Middle frontal gyrus (tissue), 1 donor: ENCODE measurements around the gene GIN1.
"Not testable (repeated sequence)": the region's sequence is repeated elsewhere in the genome, so short reads cannot be mapped to it uniquely, and the experiment has no call there.

Source experiments
- DNase-seq: peaks from one replicate; pipeline ENCODE4 v3.0.0-alpha.2; 2015; ENCODE audit warnings: low spot score; ENCODE audit errors: extremely low spot score

The GIN1 gene, protein sequence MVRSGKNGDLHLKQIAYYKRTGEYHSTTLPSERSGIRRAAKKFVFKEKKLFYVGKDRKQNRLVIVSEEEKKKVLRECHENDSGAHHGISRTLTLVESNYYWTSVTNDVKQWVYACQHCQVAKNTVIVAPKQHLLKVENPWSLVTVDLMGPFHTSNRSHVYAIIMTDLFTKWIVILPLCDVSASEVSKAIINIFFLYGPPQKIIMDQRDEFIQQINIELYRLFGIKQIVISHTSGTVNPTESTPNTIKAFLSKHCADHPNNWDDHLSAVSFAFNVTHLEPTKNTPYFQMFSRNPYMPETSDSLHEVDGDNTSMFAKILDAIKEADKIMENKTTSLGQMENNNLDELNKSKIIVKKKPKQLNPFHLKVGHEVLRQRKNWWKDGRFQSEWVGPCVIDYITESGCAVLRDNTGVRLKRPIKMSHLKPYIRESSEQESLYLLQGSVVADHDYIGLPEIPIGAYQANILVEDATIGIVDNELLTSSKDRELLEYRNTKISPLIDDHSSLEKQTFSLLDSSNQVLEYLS

DNA sequence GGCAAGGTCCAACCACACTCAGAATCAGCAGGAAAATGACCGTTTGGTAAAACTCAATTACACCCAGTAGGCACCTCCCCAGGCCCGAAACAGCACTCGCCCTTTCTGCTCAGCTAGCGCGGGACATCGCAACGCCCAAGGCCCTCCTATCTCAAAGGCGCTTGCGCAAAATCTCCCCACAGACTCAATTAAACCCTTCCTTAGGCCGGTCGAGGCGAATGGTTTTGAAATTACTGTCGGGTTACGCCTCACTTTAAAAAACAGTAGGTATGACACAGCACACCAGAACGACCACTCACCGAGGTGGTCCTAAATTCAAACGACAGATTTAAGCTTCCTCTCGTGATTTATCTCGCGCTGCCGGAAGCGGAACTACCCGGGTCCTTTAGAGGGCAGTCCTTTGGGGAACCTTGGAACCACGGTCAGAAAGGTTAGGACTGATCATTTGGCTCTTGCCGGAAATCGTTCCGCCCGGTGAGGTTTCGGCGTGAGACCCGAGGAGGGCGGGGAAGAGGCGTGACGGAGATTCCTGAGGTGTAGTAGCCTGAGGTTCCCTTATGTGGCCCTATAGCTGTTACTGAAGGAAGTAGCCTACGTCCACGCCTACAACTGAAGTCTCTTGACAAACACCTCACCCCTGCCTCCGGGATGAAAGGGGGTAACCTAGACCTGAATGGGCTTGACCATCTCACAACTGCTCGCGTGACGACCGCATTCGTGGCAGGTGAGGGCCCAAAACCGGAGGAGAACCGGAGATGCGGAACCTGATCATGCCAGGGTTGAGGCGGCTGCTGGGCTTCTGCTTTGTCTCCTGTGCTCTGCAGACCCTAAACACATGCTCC is at the start of gene GIN1, which contains the start of gene PPIP5K2:
GIN1 (minus strand) TSS at position 374 of the 842 bp plus-strand sequence. CDS start 11,431 bp downstream, outside the sequence.
PPIP5K2 (plus strand) TSS at position 537 of the 842 bp plus-strand sequence. CDS start 9,289 bp downstream, outside the sequence.
- peak; percentile 97 for DNase-seq

GRCh38 chr5:103166706-103167105 is 46.8 kb upstream of the GIN1 start:
- no peak for DNase-seq

GRCh38 chr5:103151156-103151555 is 31.2 kb upstream of the GIN1 start:
- no peak for DNase-seq

GRCh38 chr5:103148213-103148612 is 28.3 kb upstream of the GIN1 start:
- DNase-seq: no peak

DNA sequence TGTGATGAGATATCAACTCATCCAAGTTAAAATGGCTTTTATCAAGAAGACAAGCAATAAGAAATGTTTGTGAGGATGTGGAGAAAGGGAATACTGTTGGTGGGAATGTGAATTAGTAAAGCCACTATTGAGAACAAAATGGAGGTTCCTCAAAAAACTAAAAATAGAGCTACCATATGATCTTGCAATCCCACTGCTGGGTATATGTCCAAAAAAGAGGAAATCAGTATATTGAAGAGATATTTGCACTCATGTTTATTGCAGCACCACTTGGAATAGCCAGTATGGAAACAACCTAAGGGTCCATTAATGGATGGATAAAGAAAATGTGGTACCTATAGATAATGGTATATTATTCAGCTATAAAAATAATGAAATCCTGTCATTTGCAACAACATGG is 25.3 kb upstream of the GIN1 start:
- no peak for DNase-seq

GRCh38 chr5:103142132-103142531 is 22.2 kb upstream of the GIN1 start:
- not testable (repeated sequence) for DNase-seq

DNA sequence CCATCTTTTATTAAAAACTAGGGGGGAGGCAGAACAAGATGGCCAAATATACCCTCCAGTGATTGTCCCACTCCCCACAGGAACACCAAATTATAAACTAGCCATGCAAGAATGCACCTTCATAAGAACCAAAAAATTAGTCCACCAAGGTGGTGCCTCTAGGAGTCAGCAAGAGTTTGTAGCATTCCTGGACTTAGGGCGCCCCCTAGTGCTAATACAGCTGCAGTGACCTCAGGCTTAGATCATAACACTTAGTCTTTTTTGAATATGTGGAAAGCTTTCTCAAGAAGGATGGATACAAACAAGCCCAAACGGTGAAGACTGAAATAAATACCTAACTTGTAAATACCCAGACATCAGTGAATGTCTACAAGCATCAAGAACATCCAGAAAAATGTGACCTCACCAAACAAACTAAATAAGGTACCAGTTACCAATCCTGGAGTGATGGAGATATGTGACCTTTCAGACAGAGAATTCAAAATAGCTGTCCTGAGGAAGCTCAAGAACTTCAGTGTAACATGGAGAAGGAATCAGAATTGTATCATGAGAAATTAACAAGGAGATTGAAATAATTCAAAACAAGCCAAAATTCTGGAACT is 19.4 kb upstream of the GIN1 start:
- no peak for DNase-seq

GRCh38 chr5:103138202-103138690 is 18.3 kb upstream of the GIN1 start:
- DNase-seq: no peak

DNA sequence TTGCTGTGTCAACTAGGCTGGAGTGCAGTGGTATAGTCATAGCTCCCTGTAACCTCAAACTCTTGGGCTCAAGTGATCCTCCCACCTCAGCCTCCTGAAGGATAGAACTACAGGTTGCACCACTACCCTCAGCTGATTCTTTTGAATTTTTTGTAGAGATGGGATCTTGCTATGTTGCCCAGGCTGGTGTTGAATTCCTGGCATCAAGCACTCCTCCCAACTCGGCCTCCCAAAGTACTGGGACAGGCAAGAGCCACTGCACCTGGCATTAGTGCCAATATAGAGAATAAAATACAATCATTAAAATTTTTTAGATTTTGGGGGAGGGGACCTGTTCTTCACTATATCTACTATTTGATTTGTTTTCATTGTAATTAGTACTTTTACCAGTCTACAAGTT is 15.5 kb upstream of the GIN1 start:
- no peak for DNase-seq

GRCh38 chr5:103133231-103133630 is 13.3 kb upstream of the GIN1 start:
- no peak for DNase-seq

DNA sequence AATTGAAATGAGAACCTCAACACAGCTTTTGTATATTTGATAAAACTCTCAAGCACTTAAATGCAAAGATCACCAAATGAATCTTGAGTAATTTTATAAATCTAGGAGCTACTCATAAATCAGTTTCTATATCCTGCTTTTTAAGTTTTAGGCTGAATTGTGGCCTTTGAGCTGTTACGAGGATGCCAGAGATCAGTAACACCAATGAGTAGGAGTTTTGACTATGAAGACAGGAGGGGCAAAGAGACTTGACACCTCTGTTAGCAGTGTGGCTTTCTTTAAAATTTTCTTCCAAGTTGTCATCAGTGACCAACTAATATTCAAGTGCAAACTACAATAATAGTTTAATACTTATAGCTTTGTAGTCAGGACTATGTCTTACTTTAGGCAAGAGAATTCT is 12.7 kb upstream of the GIN1 start:
- DNase-seq: no peak

GRCh38 chr5:103128202-103128601 is 8.3 kb upstream of the GIN1 start:
- no peak for DNase-seq

GRCh38 chr5:103127292-103127817 is 7.4 kb upstream of the GIN1 start:
- no peak for DNase-seq

DNA sequence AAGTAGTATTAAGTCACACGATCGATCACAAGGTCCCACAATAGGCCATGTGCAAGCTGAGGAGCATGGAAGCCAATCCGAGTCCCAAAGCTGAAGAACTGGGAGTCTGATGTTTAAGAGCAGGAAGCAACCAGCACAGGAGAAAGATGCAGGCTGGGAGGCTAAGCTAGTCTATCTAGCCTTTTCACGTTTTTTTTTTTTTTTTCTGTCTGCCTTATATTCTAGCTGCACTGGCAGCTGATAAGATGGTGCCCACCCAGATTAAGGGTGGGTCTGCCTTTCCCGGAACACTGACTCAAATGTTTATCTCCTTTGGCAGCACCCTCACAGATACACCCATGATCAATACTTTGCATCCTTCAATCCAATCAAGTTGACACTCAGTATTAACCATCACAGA is 6.6 kb upstream of the GIN1 start:
- DNase-seq: no peak

- no peak for DNase-seq
These were observed 2.3 kb upstream of the GIN1 start for GRCh38 chr5:103122242-103122641.

DNA sequence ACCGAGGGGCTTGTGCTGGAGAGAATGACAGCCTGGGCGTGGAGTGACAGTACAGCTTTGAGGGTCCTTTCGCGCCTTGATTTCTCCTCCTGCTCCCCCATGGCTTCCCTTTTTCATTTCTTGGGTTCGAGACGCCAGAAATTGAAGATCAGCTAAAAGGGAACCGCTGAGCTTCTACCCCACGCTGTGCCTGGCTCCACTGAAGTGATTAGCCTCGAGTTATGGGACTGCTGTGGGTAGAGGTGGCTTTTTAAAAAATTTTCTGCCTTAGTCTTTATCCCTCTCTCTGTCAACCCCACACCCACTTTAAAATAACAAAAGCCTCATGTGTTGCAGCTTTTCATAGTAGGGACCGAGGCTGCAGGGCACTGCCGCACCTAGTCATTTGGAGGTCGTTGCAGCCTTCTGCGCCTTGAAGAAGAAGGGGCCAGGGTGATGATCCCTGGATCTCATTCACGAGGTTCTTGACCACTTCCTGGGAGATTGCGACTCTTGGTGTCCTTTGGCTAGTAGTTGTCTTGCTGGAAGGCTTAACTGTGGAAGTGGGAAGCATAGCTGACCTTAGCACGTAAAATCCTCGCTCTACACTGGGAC is 766 bp upstream of the GIN1 start:
- no peak for DNase-seq

DNA sequence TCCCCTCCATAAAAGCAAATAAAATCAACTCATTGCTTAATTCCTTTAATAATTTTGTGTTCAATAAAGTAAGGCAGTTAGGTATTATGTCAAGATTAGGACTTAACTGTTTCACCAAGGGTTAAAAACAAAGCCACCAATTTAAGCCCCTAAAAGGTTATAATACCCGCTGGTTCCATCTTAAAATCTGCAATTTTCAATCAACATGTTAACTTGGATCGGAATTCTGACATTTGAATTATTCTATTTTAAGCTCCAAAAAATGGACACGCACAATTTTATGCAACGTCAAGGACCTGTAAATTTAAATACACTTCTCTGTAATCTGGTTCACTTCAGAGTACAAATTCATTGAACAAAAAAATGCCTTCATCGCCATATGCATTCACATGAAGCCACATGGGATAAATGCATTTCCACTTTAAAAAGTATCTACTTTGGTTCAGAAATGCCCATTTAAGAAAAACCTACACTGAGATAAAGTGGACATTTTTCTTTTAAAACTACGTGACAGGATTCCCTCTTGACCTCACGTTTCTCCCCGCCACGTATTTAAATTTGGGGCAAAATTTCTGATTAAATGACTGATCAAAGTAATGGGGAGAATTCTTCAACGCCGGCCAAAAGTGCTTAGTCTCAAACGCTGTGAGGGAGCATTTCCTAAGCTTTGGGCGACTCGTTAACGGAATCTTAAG is 721 bp downstream of the GIN1 start:
- no peak for DNase-seq

DNA sequence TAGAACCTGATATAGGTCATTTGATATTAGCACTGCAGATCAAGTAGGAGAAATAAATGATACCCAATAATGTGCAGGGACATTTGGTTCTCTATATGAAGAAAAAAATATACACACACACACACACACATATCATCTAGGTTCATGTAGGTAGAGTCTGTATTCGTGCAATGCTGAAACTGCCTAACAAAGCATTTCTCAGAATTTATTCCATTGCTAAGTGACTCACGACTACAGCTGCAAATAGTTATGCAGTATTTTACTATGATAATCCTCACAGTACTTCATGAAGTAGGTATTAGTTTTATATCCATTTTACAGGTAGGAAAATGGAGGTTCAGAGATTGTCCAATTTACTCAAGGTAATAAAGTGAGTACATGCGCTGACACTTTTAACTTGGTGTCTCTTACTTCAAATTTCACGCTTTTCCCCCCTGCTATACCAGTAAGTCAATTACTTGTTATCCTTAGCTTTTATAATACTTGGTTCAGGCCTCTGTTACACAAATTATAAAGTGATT is 2.4 kb downstream of the GIN1 start:
- no peak for DNase-seq

DNA sequence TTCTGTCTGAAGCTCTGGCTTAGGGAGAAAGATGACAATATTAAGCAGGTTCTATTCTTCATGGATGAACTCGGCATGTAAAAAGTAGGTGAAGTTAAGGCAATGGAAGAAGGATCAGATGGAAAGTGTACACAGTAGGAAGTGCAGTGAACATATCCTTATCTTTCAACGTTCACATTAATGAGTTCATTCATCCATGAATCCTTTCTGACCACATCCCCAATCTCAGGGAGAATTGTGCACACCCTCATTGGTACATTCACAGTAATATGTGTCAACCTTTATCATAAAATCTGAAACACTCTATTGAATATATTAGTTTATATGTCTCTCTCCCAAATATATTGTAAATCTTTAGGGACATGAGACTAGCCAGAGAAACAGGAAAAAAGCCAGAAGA is 5.5 kb downstream of the GIN1 start:
- DNase-seq: no peak

GRCh38 chr5:103112910-103113309 is 7.0 kb downstream of the GIN1 start:
- DNase-seq: no peak
